ENCODE results near the gene ZSWIM6. TPM values are rescaled to one million over a fixed set of nuclear protein-coding genes. Genes with fewer than 3 reads are reported as not detected.

ZSWIM6 gene
- total RNA-seq, 1 donor from 2014 or later = 20.7 TPM

GRCh38 chr5:61465496-61465895, 133.4 kb downstream of the ZSWIM6 start:
- Mint-ChIP-seq H3K36me3 (ENCODE audit: unreplicated experiment) (peaks cover 2% of the 10 kb centered on the region), H3K27me3 (ENCODE audit: unreplicated experiment) (no peaks in the 10 kb centered on the region), H3K9me3 (ENCODE audit: unreplicated experiment) (no peaks in the 10 kb centered on the region), H3K27ac (ENCODE audit: unreplicated experiment) (no peak overlapping the region), H3K4me1 (ENCODE audit: unreplicated experiment) (peaks cover 75% of the 10 kb centered on the region), H3K4me3 (ENCODE audit: unreplicated experiment) (no peak overlapping the region)
- TF ChIP-seq CTCF (IDR thresholded peaks at IDR 0.05) = no peak
- no peak for DNase-seq (ENCODE audit: extremely low spot score, unreplicated experiment)

GRCh38 chr5:61466017-61466416, 134.0 kb downstream of the ZSWIM6 start:
- Mint-ChIP-seq H3K4me1 (ENCODE audit: unreplicated experiment) (peaks cover 74% of the 10 kb centered on the region), H3K36me3 (ENCODE audit: unreplicated experiment) (peaks cover 1% of the 10 kb centered on the region), H3K9me3 (ENCODE audit: unreplicated experiment) (no peaks in the 10 kb centered on the region), H3K27me3 (ENCODE audit: unreplicated experiment) (no peaks in the 10 kb centered on the region), H3K27ac (ENCODE audit: unreplicated experiment) (peak overlapping the region; percentile 4), H3K4me3 (ENCODE audit: unreplicated experiment) (no peak overlapping the region)
- TF ChIP-seq CTCF (IDR thresholded peaks at IDR 0.05) = no peak
- no peak for DNase-seq (ENCODE audit: extremely low spot score, unreplicated experiment)

- Mint-ChIP-seq H3K4me1 (ENCODE audit: unreplicated experiment) (peaks cover 62% of the 10 kb centered on the region), H3K27me3 (ENCODE audit: unreplicated experiment) (no peaks in the 10 kb centered on the region), H3K36me3 (ENCODE audit: unreplicated experiment) (no peaks in the 10 kb centered on the region), H3K9me3 (ENCODE audit: unreplicated experiment) (no peaks in the 10 kb centered on the region), H3K27ac (ENCODE audit: unreplicated experiment) (peak overlapping the region; percentile 63), H3K4me3 (ENCODE audit: unreplicated experiment) (peak overlapping the region; percentile 46)
- TF ChIP-seq CTCF (IDR thresholded peaks at IDR 0.05) = no peak
- no peak for DNase-seq (ENCODE audit: extremely low spot score, unreplicated experiment)
Observed at GRCh38 chr5:61467766-61468482, 135.9 kb downstream of the ZSWIM6 start.

GRCh38 chr5:61468483-61468865, 136.4 kb downstream of the ZSWIM6 start:
- no peak for DNase-seq (ENCODE audit: extremely low spot score, unreplicated experiment)
- no peaks in the 10 kb centered on the region for H3K9me3 Mint-ChIP-seq (ENCODE audit: unreplicated experiment)
- no peak overlapping the region for H3K4me3 Mint-ChIP-seq (ENCODE audit: unreplicated experiment)
- H3K27me3 Mint-ChIP-seq (ENCODE audit: unreplicated experiment) = no peaks in the 10 kb centered on the region
- TF ChIP-seq CTCF (IDR thresholded peaks at IDR 0.05) = peak; percentile 24
- H3K27ac Mint-ChIP-seq (ENCODE audit: unreplicated experiment) = no peak overlapping the region
- H3K36me3 Mint-ChIP-seq (ENCODE audit: unreplicated experiment) = no peaks in the 10 kb centered on the region
- peaks cover 60% of the 10 kb centered on the region for H3K4me1 Mint-ChIP-seq (ENCODE audit: unreplicated experiment)

- Mint-ChIP-seq H3K4me1 (ENCODE audit: unreplicated experiment) (peaks cover 34% of the 10 kb centered on the region), H3K4me3 (ENCODE audit: unreplicated experiment) (no peak overlapping the region), H3K36me3 (ENCODE audit: unreplicated experiment) (peaks cover 4% of the 10 kb centered on the region), H3K27ac (ENCODE audit: unreplicated experiment) (no peak overlapping the region), H3K9me3 (ENCODE audit: unreplicated experiment) (no peaks in the 10 kb centered on the region), H3K27me3 (ENCODE audit: unreplicated experiment) (no peaks in the 10 kb centered on the region)
- no peak for TF ChIP-seq CTCF (IDR thresholded peaks at IDR 0.05)
- no peak for DNase-seq (ENCODE audit: extremely low spot score, unreplicated experiment)
Observed at GRCh38 chr5:61471352-61471751, 139.3 kb downstream of the ZSWIM6 start.

Data from osteocyte (in vitro differentiated cells).